SKM-1 treated with dmso at 0.1 percent for 144 hours (cell line): ENCODE results near the gene STT3B.

Source experiments
- DNase-seq: peaks from one replicate; lab custom pipeline; 2025; ENCODE audit not compliant: unreplicated experiment; lab: John Stamatoyannopoulos, UW

Gene STT3B

DNA sequence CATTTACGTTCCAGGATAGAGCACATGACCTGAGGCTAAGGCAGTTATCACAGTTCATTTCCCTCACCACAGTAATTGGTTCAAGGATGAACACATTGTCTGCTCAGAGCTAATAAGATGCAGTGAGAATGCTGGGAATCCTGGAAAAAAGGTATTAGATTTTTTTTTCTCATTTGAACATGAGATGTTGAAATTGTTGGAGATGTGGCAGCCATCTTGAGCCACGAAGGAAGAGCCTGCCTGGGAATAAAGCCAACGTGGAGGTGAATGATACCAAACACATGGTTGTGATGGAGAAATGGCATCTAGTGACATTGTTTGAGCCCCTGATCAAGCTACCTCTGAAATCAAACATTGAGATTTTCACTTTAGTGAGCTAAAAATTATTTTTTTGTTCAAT lies 16.0 kb upstream of the STT3B start:
- no peak for DNase-seq

DNA sequence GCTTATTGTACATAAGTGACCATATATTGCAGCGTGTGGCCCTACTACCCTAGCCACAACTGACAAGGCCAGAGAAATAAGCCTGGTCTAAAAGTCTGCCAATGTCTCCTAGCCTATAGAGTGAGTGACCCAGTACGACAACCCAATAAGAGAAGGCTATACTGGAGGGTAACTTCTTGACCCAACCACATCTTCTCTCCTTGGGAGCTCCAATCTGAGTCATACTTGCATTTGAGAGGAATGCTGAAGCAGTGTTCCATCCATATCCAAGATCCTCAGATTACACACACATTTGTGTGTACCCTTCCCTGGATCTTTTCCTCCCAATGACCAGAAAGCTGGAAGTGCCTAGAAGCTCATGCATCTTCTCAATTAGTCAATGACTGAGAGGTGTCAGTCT lies 11.3 kb upstream of the STT3B start:
- DNase-seq = no peak

DNA sequence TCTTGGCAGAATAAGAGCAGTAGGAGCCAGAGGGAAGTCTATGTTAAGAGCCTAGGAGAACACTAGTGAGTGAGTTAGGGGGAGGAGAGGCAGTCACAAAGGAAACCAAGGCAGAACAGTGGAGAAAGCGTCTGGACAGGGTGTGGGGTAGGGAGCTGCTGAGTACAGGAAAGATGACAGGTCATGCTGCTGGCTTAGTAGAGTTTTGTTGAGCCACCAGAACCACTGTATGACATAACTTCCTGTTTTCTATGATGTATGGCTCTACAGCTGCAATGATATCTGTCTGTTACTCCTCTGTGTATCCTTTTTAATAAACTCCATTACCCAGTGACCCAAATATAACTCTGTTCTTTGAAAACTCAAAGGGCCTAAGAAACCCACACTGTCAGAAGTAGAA lies 10.6 kb upstream of the STT3B start:
- DNase-seq = peak; percentile 95

DNA sequence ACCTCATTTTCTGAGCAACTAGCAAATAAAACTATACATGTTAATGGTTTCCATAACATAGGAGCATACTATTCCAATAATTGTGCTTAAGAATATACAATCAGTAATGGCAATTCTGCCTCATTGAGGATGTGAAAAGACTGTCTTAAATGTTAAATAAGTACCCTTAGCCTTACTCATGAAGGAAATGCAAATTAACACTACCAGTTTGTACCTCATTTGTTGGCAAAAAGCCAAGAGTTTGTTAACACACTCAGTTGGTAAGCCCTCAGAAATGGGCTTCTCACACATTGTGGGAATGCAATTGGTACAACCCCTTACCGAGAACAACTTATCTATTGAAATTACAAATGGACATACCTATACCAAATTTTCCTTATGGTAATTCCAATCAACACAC lies 9.2 kb upstream of the STT3B start:
- DNase-seq = no peak

- DNase-seq = no peak
These were observed 7.2 kb upstream of the STT3B start for GRCh38 chr3:31525532-31525931.

GRCh38 chr3:31529421-31529820 lies 3.3 kb upstream of the STT3B start:
- no peak for DNase-seq

- no peak for DNase-seq
These were observed 2.4 kb upstream of the STT3B start for GRCh38 chr3:31530039-31530959.

GRCh38 chr3:31530960-31531335 lies 1.8 kb upstream of the STT3B start:
- no peak for DNase-seq

- peak; percentile 76 for DNase-seq
These were observed 1.2 kb upstream of the STT3B start for GRCh38 chr3:31531452-31531991.

- peak; percentile 98 for DNase-seq
These were observed 636 bp upstream of the STT3B start for GRCh38 chr3:31531992-31532586.

DNA sequence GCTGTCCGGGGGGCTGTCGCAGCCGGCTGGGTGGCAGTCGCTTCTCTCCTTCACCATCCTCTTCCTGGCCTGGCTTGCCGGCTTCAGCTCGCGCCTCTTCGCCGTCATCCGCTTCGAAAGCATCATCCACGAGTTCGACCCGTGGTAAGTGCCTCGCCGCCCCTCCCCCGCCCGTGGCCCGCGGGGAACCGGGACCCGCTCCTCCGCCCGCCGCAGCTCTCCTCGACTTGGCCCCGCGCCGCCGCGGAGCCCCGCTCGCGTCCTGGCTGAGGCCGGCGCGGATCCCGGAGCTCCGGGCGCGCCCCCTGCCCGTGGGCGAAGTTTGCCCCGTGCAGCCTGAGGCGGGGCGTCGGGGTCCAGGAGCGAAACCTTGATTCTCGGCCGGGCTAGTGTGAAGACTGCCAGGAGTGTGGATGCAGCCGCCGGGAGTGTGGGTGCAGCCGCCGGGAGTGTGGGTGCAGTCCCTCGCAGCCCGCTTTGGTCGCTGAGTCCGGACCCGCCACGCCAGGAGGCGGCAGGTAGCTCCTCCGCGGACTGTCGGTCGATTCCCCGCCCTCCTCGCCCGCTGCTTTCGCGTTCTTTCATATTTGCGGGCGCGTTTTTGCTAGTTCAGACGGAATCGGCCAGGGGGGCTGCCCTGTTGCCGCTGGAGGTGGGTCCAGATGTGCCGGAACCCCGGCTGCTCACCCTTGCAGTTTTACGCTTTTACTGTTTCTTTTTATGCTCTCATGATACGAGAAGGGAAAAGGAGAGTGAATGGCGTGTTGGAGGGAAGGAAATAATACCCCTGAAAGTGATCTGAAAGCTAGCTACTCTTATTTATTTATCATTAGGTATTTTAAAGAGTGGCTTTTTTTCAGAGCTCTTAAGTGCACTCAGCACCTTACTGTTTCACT lies 692 bp downstream of the STT3B start:
- DNase-seq = no peak

GRCh38 chr3:31534065-31534425 lies 1.3 kb downstream of the STT3B start:
- peak; percentile 55 for DNase-seq

DNA sequence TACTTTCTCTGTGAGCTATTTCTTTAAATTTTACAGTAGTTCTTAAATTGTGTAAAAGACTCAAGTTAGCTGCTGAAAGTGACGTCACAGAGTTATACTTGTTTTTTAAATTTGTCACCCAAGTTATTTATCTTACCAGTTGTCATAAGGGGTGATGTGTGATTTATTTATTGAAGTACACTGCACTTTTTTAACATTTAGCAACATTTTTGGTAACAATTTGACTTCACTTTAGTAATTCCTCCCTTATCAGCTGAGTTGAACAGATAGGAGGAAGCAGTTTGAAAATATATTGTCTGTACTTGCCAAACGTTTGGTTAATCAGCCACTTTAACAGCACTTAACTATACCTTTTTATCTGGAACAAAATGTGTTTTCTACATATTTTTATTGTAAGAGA lies 3.8 kb downstream of the STT3B start:
- no peak for DNase-seq

GRCh38 chr3:31538801-31539200 lies 6.1 kb downstream of the STT3B start:
- DNase-seq = no peak

- DNase-seq = no peak
These were observed 6.5 kb downstream of the STT3B start for GRCh38 chr3:31539275-31539674.

- peak; percentile 30 for DNase-seq
These were observed 8.4 kb downstream of the STT3B start for GRCh38 chr3:31541089-31541488.

GRCh38 chr3:31542246-31542645 lies 9.5 kb downstream of the STT3B start:
- no peak for DNase-seq

GRCh38 chr3:31543375-31543774 lies 10.7 kb downstream of the STT3B start:
- DNase-seq = no peak

- peak; percentile 47 for DNase-seq
These were observed 11.9 kb downstream of the STT3B start for GRCh38 chr3:31544634-31545033.

DNA sequence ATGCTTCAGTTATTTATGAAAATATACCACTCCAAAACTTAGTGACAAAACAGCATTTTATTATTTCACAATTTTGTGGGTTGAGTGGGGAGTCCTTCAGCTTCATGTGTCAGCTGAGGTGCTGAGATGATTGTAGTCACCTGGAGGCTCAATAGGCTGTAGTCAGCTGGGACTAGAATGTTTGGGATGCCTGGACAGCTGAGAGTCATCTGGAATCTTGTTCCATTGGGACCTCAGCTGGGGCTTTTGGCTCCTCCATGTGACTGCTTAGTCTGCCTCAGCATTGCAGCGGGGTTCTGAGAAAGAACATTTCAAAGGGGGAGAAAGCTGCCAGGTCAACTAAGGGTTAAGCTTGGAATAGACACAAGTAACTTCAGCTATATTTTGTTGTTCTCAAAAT lies 13.4 kb downstream of the STT3B start:
- DNase-seq = no peak

DNA sequence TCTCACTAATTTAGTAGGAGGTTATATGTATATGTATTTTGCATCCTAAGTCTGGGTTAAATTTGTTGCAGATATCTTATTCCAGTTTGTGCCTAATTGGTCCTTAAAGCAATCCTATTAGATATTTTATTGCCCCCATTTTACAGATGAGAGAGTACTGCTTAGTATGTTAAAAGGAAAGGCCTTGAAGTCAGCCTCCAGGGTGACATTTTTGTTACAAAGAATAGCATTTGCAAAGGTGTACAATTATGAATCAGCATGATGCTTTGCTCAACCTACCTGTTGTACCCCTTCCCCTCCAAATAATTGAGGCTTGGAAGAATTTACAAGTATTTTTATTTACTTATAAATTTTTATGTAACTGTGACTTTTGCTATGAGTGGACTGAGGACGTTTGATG lies 14.0 kb downstream of the STT3B start:
- DNase-seq = no peak
